HepG2 (cell line): ENCODE data around the gene CYBC1. TPM values are rescaled to one million over a fixed set of nuclear protein-coding genes. Genes with fewer than 3 reads are reported as not detected.
A peak's percentile ranks its signal among the peaks of the same experiment; 100 is the strongest.

Experiments used
- CEBPB ChIP-seq: IDR thresholded peaks from 2 replicates; pipeline ENCODE4 v1.6.1; 2011; ENCODE audit warnings: low read depth, low read length, improper control_type of control experiment, borderline replicate concordance
- GLI4 ChIP-seq: sonication (generic); formaldehyde crosslinking; IDR thresholded peaks from 2 replicates; pipeline ENCODE4 v1.5.1; 2020; ENCODE audit warnings: missing genetic modification reagents, mild to moderate bottlenecking, moderate library complexity, borderline replicate concordance
- JUN ChIP-seq: sonication (generic); formaldehyde crosslinking; IDR thresholded peaks from 2 replicates; pipeline ENCODE4 v1.4.0; 2020; ENCODE audit warnings: mild to moderate bottlenecking, missing genetic modification reagents
- MEIS2 ChIP-seq: sonication (generic); formaldehyde crosslinking; IDR thresholded peaks from 2 replicates; pipeline ENCODE4 v1.9.0; 2021; ENCODE audit warnings: mild to moderate bottlenecking, missing genetic modification reagents
- MTA3 ChIP-seq: sonication (generic); formaldehyde crosslinking; IDR thresholded peaks from 2 replicates; pipeline ENCODE4 v1.4.0; 2020; ENCODE audit warnings: missing genetic modification reagents
- NFYC ChIP-seq: IDR thresholded peaks from 2 replicates; pipeline ENCODE4 v1.6.1; 2016; ENCODE audit warnings: missing genetic modification reagents, missing compliant biosample characterization
- PRDM10 ChIP-seq: sonication (generic); formaldehyde crosslinking; IDR thresholded peaks from 2 replicates; pipeline ENCODE4 v1.4.0; 2020; ENCODE audit warnings: low read depth, missing genetic modification reagents
- RBM22 ChIP-seq: fragments of 200-400 bp; formaldehyde crosslinking; optimal IDR thresholded peaks from 2 replicates; pipeline ENCODE3; 2017; ENCODE audit warnings: mild to moderate bottlenecking, low read length, moderate library complexity
- SALL1 ChIP-seq: sonication (generic); formaldehyde crosslinking; IDR thresholded peaks from 2 replicates; pipeline ENCODE4 v1.8.0; 2022; ENCODE audit warnings: mild to moderate bottlenecking, missing genetic modification reagents
- U2AF1 ChIP-seq: fragments of 200-400 bp; formaldehyde crosslinking; optimal IDR thresholded peaks from 2 replicates; pipeline ENCODE3; 2017; ENCODE audit warnings: mild to moderate bottlenecking, low read depth, low read length
- ZBTB38 ChIP-seq: sonication (generic); formaldehyde crosslinking; IDR thresholded peaks from 2 replicates; pipeline ENCODE4 v1.5.1; 2020; ENCODE audit warnings: mild to moderate bottlenecking, missing genetic modification reagents
- ZC3H4 ChIP-seq: sonication (generic); formaldehyde crosslinking; IDR thresholded peaks from 2 replicates; pipeline ENCODE4 v1.4.0; 2020; ENCODE audit warnings: missing genetic modification reagents, borderline replicate concordance
- ZNF142 ChIP-seq: sonication (generic); formaldehyde crosslinking; IDR thresholded peaks from 2 replicates; pipeline ENCODE4 v1.4.0; 2020; ENCODE audit warnings: missing genetic modification reagents
- ZNF232 ChIP-seq: sonication (generic); formaldehyde crosslinking; IDR thresholded peaks from 2 replicates; pipeline ENCODE4 v1.4.0; 2020; ENCODE audit warnings: missing genetic modification reagents, borderline replicate concordance
- ZNF709 ChIP-seq: sonication (generic); formaldehyde crosslinking; IDR thresholded peaks from 2 replicates; pipeline ENCODE4 v1.5.0; 2020; ENCODE audit warnings: mild to moderate bottlenecking, missing genetic modification reagents
- polyA plus RNA-seq, 8 experiments: library from polyadenylated mRNA; depleted of rRNA in 3 of 8; stranded (reverse) in 7 of 8; unstranded in 1 of 8; fragments of >200 nt; fragmentation: Illumina TruSeq in 4 of 8; extraction: Trizol in 4 of 8; gene quantifications; 2 replicates each; pipeline versions ENCODE4 v1.2.1 to v1.2.3, GENCODE V29; 2011 to 2016; ENCODE audit warnings: low read depth in 4 of 8, missing spikeins in 1 of 8, mixed read lengths in 1 of 8; ENCODE audit not compliant: insufficient read depth in 1 of 8
- total RNA-seq, 5 experiments: library from RNA; depleted of rRNA; stranded (reverse); fragments of >200 nt; fragmentation: Illumina TruSeq; extraction: Trizol; gene quantifications; 2 replicates each; pipeline ENCODE4 v1.2.3, GENCODE V29; 2016; ENCODE audit warnings: low read depth in 1 of 5
- TF ChIP-seq, protein P1 (sequence below): sonication (generic); formaldehyde crosslinking; IDR thresholded peaks from 2 replicates; pipeline ENCODE4 v1.8.0; 2022; ENCODE audit warnings: missing genetic modification reagents, mild to moderate bottlenecking, borderline replicate concordance
- TF ChIP-seq, protein P2 (sequence below): sonication (generic); IDR thresholded peaks from 2 replicates; pipeline ENCODE4 v1.6.1; 2016; ENCODE audit warnings: low read depth, borderline replicate concordance
- TF ChIP-seq, protein P3 (sequence below): IDR thresholded peaks from 2 replicates; pipeline ENCODE4 v1.6.1; 2016

Gene CYBC1
- total and polyA plus RNA-seq, 2 of the 13 experiments (the other 11 are each of a cell fraction or from before 2014, with no cell fraction given) = 43.4 to 44.1 TPM

DNA sequence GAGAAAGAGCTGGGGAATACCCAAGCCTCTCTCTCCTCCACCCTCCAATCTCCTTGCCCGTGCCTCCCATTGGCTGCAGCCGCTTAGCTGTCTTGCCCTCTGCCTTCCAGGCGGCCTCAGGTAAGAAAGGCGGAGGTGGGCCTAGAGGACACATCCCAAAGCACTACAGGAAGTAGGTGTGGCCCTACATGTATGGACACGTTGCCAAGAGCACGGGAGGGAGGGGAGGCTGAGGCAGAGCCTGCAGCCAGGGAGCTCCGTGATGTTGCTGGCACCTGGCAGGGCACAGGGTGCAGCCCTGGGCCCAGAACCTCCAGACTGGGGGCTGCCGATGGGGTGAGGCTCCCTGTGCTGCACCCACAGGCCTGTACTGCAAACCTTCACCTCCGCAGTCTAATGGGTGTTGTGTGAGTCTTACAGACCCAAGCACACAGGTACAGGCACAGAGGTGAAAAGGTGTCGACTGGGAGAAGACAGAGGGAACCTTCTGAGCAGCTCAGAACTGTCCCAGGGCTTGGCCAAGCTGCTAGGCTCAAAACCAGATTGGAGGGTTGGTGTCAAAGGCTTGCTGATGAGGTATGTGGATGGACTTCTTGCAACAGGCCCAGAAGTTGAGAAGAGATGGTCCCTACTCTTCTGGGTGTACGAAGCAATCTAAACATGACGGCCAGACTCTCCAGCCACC lies 45.4 kb upstream of the CYBC1 start (continued):
- TF ChIP-seq JUN (CRISPR knock-in tag) (no peak), ZNF709 (no peak), MEIS2 (CRISPR knock-in tag) (no peak), CEBPB (no peak), GLI4 (CRISPR knock-in tag) (no peak), NFYC (peak; percentile 42; the same call in 1 of the 2 replicates), ZC3H4 (CRISPR knock-in tag) (0 out of 2 replicates have a peak, but pooled peaks have one; percentile 7), ZNF232 (no peak), U2AF1 (no peak), ZBTB38 (CRISPR knock-in tag) (no peak), SALL1 (CRISPR knock-in tag) (no peak), RBM22 (no peak), MTA3 (CRISPR knock-in tag) (no peak), ZNF142 (CRISPR knock-in tag) (no peak), PRDM10 (no peak)
- TF ChIP-seq, protein P1, sequence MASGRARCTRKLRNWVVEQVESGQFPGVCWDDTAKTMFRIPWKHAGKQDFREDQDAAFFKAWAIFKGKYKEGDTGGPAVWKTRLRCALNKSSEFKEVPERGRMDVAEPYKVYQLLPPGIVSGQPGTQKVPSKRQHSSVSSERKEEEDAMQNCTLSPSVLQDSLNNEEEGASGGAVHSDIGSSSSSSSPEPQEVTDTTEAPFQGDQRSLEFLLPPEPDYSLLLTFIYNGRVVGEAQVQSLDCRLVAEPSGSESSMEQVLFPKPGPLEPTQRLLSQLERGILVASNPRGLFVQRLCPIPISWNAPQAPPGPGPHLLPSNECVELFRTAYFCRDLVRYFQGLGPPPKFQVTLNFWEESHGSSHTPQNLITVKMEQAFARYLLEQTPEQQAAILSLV (CRISPR knock-in tag) = 0 out of 2 replicates have a peak, but pooled peaks have one; percentile 62
- TF ChIP-seq, protein P2, sequence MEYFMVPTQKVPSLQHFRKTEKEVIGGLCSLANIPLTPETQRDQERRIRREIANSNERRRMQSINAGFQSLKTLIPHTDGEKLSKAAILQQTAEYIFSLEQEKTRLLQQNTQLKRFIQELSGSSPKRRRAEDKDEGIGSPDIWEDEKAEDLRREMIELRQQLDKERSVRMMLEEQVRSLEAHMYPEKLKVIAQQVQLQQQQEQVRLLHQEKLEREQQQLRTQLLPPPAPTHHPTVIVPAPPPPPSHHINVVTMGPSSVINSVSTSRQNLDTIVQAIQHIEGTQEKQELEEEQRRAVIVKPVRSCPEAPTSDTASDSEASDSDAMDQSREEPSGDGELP = no peak
- TF ChIP-seq, protein P3, sequence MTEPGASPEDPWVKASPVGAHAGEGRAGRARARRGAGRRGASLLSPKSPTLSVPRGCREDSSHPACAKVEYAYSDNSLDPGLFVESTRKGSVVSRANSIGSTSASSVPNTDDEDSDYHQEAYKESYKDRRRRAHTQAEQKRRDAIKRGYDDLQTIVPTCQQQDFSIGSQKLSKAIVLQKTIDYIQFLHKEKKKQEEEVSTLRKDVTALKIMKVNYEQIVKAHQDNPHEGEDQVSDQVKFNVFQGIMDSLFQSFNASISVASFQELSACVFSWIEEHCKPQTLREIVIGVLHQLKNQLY (CRISPR knock-in tag) = no peak
